GM19468 (cell line): ENCODE results near the gene TMEM121B.

Source experiments
- ATAC-seq: cut with Tn5 transposase; IDR thresholded peaks from one replicate; pipeline ENCODE4 v1.9.1; 2021; ENCODE audit warnings: mild to moderate bottlenecking, moderate library complexity, moderate number of reproducible peaks; ENCODE audit not compliant: unreplicated experiment; ENCODE audit errors: extremely low read depth

The TMEM121B gene

GRCh38 chr22:17113600-17113999 lies 7.6 kb downstream of the TMEM121B start:
- ATAC-seq, result no peak

GRCh38 chr22:17112491-17113042 lies 8.6 kb downstream of the TMEM121B start:
- ATAC-seq, result no peak

GRCh38 chr22:17110791-17111550 lies 10.2 kb downstream of the TMEM121B start:
- no peak for ATAC-seq

GRCh38 chr22:17109976-17110375 lies 11.2 kb downstream of the TMEM121B start:
- ATAC-seq, result no peak

GRCh38 chr22:17109113-17109865 lies 11.9 kb downstream of the TMEM121B start:
- no peak for ATAC-seq

GRCh38 chr22:17108256-17109112 lies 12.7 kb downstream of the TMEM121B start:
- ATAC-seq, result no peak

GRCh38 chr22:17107547-17107810 lies 13.7 kb downstream of the TMEM121B start:
- no peak for ATAC-seq

GRCh38 chr22:17106785-17107546 lies 14.2 kb downstream of the TMEM121B start:
- no peak for ATAC-seq

GRCh38 chr22:17106161-17106784 lies 14.9 kb downstream of the TMEM121B start:
- no peak for ATAC-seq

- ATAC-seq, result no peak
Measured at GRCh38 chr22:17105143-17106129, 15.7 kb downstream of the TMEM121B start.

- no peak for ATAC-seq
Measured at GRCh38 chr22:17104336-17104935, 16.7 kb downstream of the TMEM121B start.

- no peak for ATAC-seq
Measured at GRCh38 chr22:17103351-17103750, 17.8 kb downstream of the TMEM121B start.

GRCh38 chr22:17102297-17102667 lies 18.9 kb downstream of the TMEM121B start:
- no peak for ATAC-seq

- no peak for ATAC-seq
Measured at GRCh38 chr22:17101475-17102296, 19.5 kb downstream of the TMEM121B start.

- no peak for ATAC-seq
Measured at GRCh38 chr22:17100621-17101020, 20.5 kb downstream of the TMEM121B start.

GRCh38 chr22:17098379-17098819 lies 22.8 kb downstream of the TMEM121B start:
- no peak for ATAC-seq

GRCh38 chr22:17097701-17098100 lies 23.5 kb downstream of the TMEM121B start:
- no peak for ATAC-seq
